H9 (cell line): ENCODE results near the gene DTYMK. TPM values are rescaled to one million over a fixed set of nuclear protein-coding genes. Genes with fewer than 3 reads are reported as not detected.

Source experiments
- DNase-seq: peaks from one replicate; pipeline ENCODE4 v3.0.0-alpha.2; 2017
- H2AFZ ChIP-seq: one replicate; pipeline ENCODE4 v1.6.1; 2013; ENCODE audit warnings: mild to moderate bottlenecking, low read length, control low read depth, moderate library complexity
- H2AK5ac ChIP-seq: 2 replicates; pipeline ENCODE4 v1.6.1; 2013; ENCODE audit warnings: low read length, control low read depth, mixed read lengths; ENCODE audit not compliant: insufficient read length
- H2BK120ac ChIP-seq: one replicate; pipeline ENCODE4 v1.6.1; 2013; ENCODE audit warnings: low read depth, mild to moderate bottlenecking, low read length, control low read depth, inconsistent platforms; ENCODE audit not compliant: poor library complexity, severe bottlenecking
- H2BK12ac ChIP-seq: 2 replicates; pipeline ENCODE4 v1.6.1; 2013; ENCODE audit warnings: low read length, control low read depth, mixed read lengths, low read depth; ENCODE audit not compliant: insufficient read length
- H2BK15ac ChIP-seq: 2 replicates; pipeline ENCODE4 v1.6.1; 2013; ENCODE audit warnings: low read depth, low read length, control low read depth
- H2BK20ac ChIP-seq: one replicate; pipeline ENCODE4 v1.6.1; 2013; ENCODE audit warnings: low read depth, mild to moderate bottlenecking, low read length, control low read depth, inconsistent platforms; ENCODE audit not compliant: poor library complexity, severe bottlenecking
- H2BK5ac ChIP-seq: 2 replicates; pipeline ENCODE4 v1.6.1; 2013; ENCODE audit warnings: low read length, control low read depth, mixed read lengths; ENCODE audit not compliant: insufficient read length
- H3K14ac ChIP-seq: 2 replicates; pipeline ENCODE4 v1.6.1; 2013; ENCODE audit warnings: low read length, control low read depth; ENCODE audit not compliant: insufficient read depth
- H3K18ac ChIP-seq: 2 replicates; pipeline ENCODE4 v1.6.1; 2013; ENCODE audit warnings: low read depth, mild to moderate bottlenecking, mixed read lengths, low read length, control low read depth; ENCODE audit not compliant: insufficient read length
- H3K23ac ChIP-seq: 2 replicates; pipeline ENCODE4 v1.6.1; 2013; ENCODE audit warnings: low read length, control low read depth, mixed read lengths, low read depth; ENCODE audit not compliant: insufficient read length
- H3K23me2 ChIP-seq: 2 replicates; pipeline ENCODE4 v1.6.1; 2013; ENCODE audit warnings: low read depth, mild to moderate bottlenecking, mixed read lengths, low read length, control low read depth; ENCODE audit not compliant: insufficient read length, poor library complexity, severe bottlenecking
- H3K27ac ChIP-seq: 2 replicates; pipeline ENCODE4 v1.5.1; 2013; ENCODE audit warnings: low read length, control low read depth, mixed read lengths, low read depth; ENCODE audit not compliant: insufficient read length
- H3K27me3 ChIP-seq: 2 replicates; pipeline ENCODE4 v1.6.1; 2013; ENCODE audit warnings: low read length, control low read depth, inconsistent platforms; ENCODE audit not compliant: insufficient read depth
- H3K4ac ChIP-seq: 2 replicates; pipeline ENCODE4 v1.6.1; 2013; ENCODE audit warnings: low read depth, mild to moderate bottlenecking, control low read depth, inconsistent platforms, low read length, moderate library complexity
- H3K4me1 ChIP-seq: 2 replicates; pipeline ENCODE4 v1.6.1; 2013; ENCODE audit warnings: low read length, control low read depth, inconsistent platforms; ENCODE audit not compliant: insufficient read depth
- H3K4me2 ChIP-seq: 2 replicates; pipeline ENCODE4 v1.6.1; 2013; ENCODE audit warnings: low read length, control low read depth, mixed read lengths; ENCODE audit not compliant: insufficient read length, insufficient read depth
- H3K56ac ChIP-seq: 2 replicates; pipeline ENCODE4 v1.6.1; 2013; ENCODE audit warnings: low read depth, mild to moderate bottlenecking, mixed read lengths, low read length, control low read depth; ENCODE audit not compliant: insufficient read length
- H3K79me1 ChIP-seq: 2 replicates; pipeline ENCODE4 v1.6.1; 2013; ENCODE audit warnings: low read depth, mild to moderate bottlenecking, moderate library complexity, low read length, control low read depth, inconsistent platforms; ENCODE audit not compliant: insufficient read depth, poor library complexity, severe bottlenecking
- H3K79me2 ChIP-seq: 2 replicates; pipeline ENCODE4 v1.6.1; 2013; ENCODE audit warnings: low read length, control low read depth, inconsistent platforms; ENCODE audit not compliant: insufficient read depth
- H3K9ac ChIP-seq: 2 replicates; pipeline ENCODE4 v1.6.1; 2013; ENCODE audit warnings: low read length, control low read depth, mixed read lengths; ENCODE audit not compliant: insufficient read length; ENCODE audit errors: extremely low read depth
- H3K9me3 ChIP-seq: one replicate; pipeline ENCODE4 v1.6.1; 2013; ENCODE audit warnings: low read depth, low read length, inconsistent platforms; ENCODE audit not compliant: control insufficient read depth
- H3T11ph ChIP-seq: one replicate; pipeline ENCODE4 v1.6.1; 2013; ENCODE audit warnings: mild to moderate bottlenecking, low read length, control low read depth, inconsistent platforms
- H4K20me1 ChIP-seq: one replicate; pipeline ENCODE4 v1.6.1; 2013; ENCODE audit not compliant: control insufficient read depth, insufficient read length, insufficient read depth
- H4K5ac ChIP-seq: 2 replicates; pipeline ENCODE4 v1.6.1; 2013; ENCODE audit warnings: low read depth, mild to moderate bottlenecking, mixed read lengths, low read length, control low read depth; ENCODE audit not compliant: insufficient read length
- H4K8ac ChIP-seq: replicated peaks from 2 replicates; pipeline ENCODE4 v1.6.1; 2013; ENCODE audit warnings: low read length, control low read depth, mixed read lengths, low read depth; ENCODE audit not compliant: insufficient read length
- H4K91ac ChIP-seq: 2 replicates; pipeline ENCODE4 v1.6.1; 2013; ENCODE audit warnings: low read depth, mild to moderate bottlenecking, moderate library complexity, mixed read lengths, low read length, control low read depth; ENCODE audit not compliant: insufficient read length
- H3K27ac Mint-ChIP-seq, 3 experiments: 2 replicates in 2 of 3; 3 replicates in 1 of 3; pipeline ENCODE4 v1.8.0; 2020 to 2021; ENCODE audit warnings: mixed read lengths in 3 of 3, mild to moderate bottlenecking in 1 of 3, moderate library complexity in 1 of 3
- H3K27me3 Mint-ChIP-seq: 2 replicates; pipeline ENCODE4 v1.8.0; 2021; ENCODE audit warnings: low read depth, mild to moderate bottlenecking, moderate library complexity, mixed read lengths
- H3K36me3 Mint-ChIP-seq, 3 experiments: 2 replicates in 2 of 3; 3 replicates in 1 of 3; pipeline ENCODE4 v1.8.0; 2020 to 2021; ENCODE audit warnings: low read depth in 3 of 3, mixed read lengths in 3 of 3; ENCODE audit not compliant: insufficient read depth in 1 of 3
- H3K4me1 Mint-ChIP-seq, 2 experiments: 2 replicates each; pipeline ENCODE4 v1.8.0; 2020; ENCODE audit warnings: mixed read lengths in 2 of 2
- H3K4me3 Mint-ChIP-seq, 2 experiments: 2 replicates in 1 of 2; 3 replicates in 1 of 2; pipeline ENCODE4 v1.8.0; 2020 to 2021; ENCODE audit warnings: mild to moderate bottlenecking in 2 of 2, mixed read lengths in 2 of 2, moderate library complexity in 1 of 2
- H3K9me3 Mint-ChIP-seq, 2 experiments: 2 replicates in 1 of 2; 3 replicates in 1 of 2; pipeline ENCODE4 v1.8.0; 2020; ENCODE audit warnings: mild to moderate bottlenecking in 2 of 2, mixed read lengths in 2 of 2, moderate library complexity in 1 of 2
- CTCF ChIP-seq: fragments of 200-600 bp; sonication (generic); conservative IDR thresholded peaks from 3 replicates; pipeline ENCODE4 v1.8.0; 2021; ENCODE audit warnings: antibody characterized with exemption, mild to moderate bottlenecking
- WGBS: extraction: QIAGEN DNeasy Blood & Tissue Kit; methylation state at CpG from one replicate; pipeline ENCODE4 v1.1.7; 2013; ENCODE audit warnings: missing lambda C conversion rate, low lambda C conversion rate, mixed read lengths; ENCODE audit not compliant: insufficient read length; ENCODE audit errors: extremely low coverage; 5-methylcytosine and 5-hydroxymethylcytosine counted together
- total RNA-seq: library from RNA; stranded (reverse); gene quantifications from 2 replicates; pipeline ENCODE4 v1.2.1, GENCODE V29; 2021

The DTYMK gene
- total RNA-seq, 1 experiment from 2014 or later: 76.0 TPM

- H3K9ac ChIP-seq: no peak overlapping the region
- H3K79me2 ChIP-seq: no peaks in the 10 kb centered on the region
- H3K79me1 ChIP-seq: no peaks in the 10 kb centered on the region
- Mint-ChIP-seq H3K4me1 (0 out of 4 replicates have a peak, but pooled peaks cover 2 to 5% of the 10 kb centered on the region in 2 experiments), H3K27ac (no peak overlapping the region), H3K36me3 (peaks cover 0 to 6% (median 4%) of the 10 kb centered on the region in 3 experiments; a peak in 2 of 7 replicates), H3K27me3 (peaks cover 23% of the 10 kb centered on the region), H3K9me3 (no peaks in the 10 kb centered on the region), H3K4me3 (peak overlapping the region; percentile 47 to 76)
- WGBS: no CpG with 5 or more reads among the region's 23 CpGs
- H4K91ac ChIP-seq: no peak overlapping the region
- H2BK5ac ChIP-seq: no peak overlapping the region
- H3K23ac ChIP-seq: no peak overlapping the region
- H2BK20ac ChIP-seq: no peak overlapping the region
- no peak overlapping the region for H4K8ac ChIP-seq
- H3K27ac ChIP-seq: no peak overlapping the region
- H2BK15ac ChIP-seq: no peak overlapping the region
- H2AFZ ChIP-seq: no peak overlapping the region
- no peak overlapping the region for H2AK5ac ChIP-seq
- H3K14ac ChIP-seq: no peak overlapping the region; the same call in 1 of the 2 replicates
- no peaks in the 10 kb centered on the region for H3K27me3 ChIP-seq
- peaks cover 12% of the 10 kb centered on the region for H3K23me2 ChIP-seq
- no peaks in the 10 kb centered on the region for H3K9me3 ChIP-seq
- H2BK120ac ChIP-seq: no peak overlapping the region
- no peak overlapping the region for H3K56ac ChIP-seq
- TF ChIP-seq CTCF: no peak
- H3K4me1 ChIP-seq: no peaks in the 10 kb centered on the region
- H3K4ac ChIP-seq: no peak overlapping the region
- H4K5ac ChIP-seq: no peak overlapping the region
- DNase-seq: no peak
- peak overlapping the region; percentile 41 for H3K4me2 ChIP-seq
- H2BK12ac ChIP-seq: no peak overlapping the region
- H3K18ac ChIP-seq: no peak overlapping the region
- H4K20me1 ChIP-seq: peaks cover 7% of the 10 kb centered on the region
- no peak overlapping the region for H3T11ph ChIP-seq
These were observed 47.0 kb upstream of the DTYMK start for GRCh38 chr2:241733391-241734207.
